Forelimb muscle (tissue), 1 donor: ENCODE results near the gene ABCG5. TPM values are rescaled to one million over a fixed set of nuclear protein-coding genes. Genes with fewer than 3 reads are reported as not detected.

Experiments used
- polyA plus RNA-seq: library from polyadenylated mRNA; unstranded; fragments of 120-200 nt; gene quantifications from one replicate; pipeline ENCODE4 v1.2.1, GENCODE V29; 2013; ENCODE audit not compliant: insufficient read length

The ABCG5 gene
- polyA plus RNA-seq, 1 donor: 0.05 TPM

Other genes with a start within 250 kb of the ABCG5 start
- gene THADA, start 242.8 kb downstream of the ABCG5 start, polyA plus RNA-seq: 17.0 TPM
- gene PLEKHH2, start 201.6 kb downstream of the ABCG5 start, polyA plus RNA-seq: 7.4 TPM
- 1.0 TPM for gene C1GALT1C1L, start 162.4 kb downstream of the ABCG5 start, polyA plus RNA-seq
- 19.5 TPM for gene DYNC2LI1, start 64.8 kb downstream of the ABCG5 start, polyA plus RNA-seq
- gene ABCG8, start 132 bp upstream of the ABCG5 start, polyA plus RNA-seq: 0.09 TPM
- 83.5 TPM for gene LRPPRC, start 157.2 kb upstream of the ABCG5 start, polyA plus RNA-seq